ENCODE results near the gene PDS5B. TPM values are rescaled to one million over a fixed set of nuclear protein-coding genes. Genes with fewer than 3 reads are reported as not detected.

The PDS5B gene
- total and polyA plus RNA-seq, 9 of the 15 experiments (the other 6 are each of a cell fraction or from before 2014, with no cell fraction given), result 6.2 to 23.7 (median 13.1) TPM

DNA sequence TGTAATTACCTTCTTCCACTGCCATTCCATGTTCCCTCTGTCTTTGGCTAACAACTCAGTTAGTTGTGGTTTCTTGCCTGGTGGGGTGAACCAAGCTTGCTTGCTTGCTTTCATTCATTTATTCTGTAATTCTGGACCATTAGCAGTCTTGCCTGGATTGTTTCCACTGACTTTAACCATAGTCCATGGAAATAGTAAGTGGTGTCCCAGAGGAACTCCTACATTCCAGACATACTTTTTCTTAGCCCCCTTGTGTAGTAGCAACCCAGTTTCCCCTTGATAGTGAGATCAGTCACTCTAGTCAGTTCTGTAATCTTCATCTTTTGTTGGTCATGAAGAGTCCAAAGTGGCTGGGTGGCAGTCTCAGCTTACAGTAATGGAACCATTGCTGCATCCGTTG is 23.2 kb downstream of the PDS5B start (continued):
- TF ChIP-seq, protein P1, sequence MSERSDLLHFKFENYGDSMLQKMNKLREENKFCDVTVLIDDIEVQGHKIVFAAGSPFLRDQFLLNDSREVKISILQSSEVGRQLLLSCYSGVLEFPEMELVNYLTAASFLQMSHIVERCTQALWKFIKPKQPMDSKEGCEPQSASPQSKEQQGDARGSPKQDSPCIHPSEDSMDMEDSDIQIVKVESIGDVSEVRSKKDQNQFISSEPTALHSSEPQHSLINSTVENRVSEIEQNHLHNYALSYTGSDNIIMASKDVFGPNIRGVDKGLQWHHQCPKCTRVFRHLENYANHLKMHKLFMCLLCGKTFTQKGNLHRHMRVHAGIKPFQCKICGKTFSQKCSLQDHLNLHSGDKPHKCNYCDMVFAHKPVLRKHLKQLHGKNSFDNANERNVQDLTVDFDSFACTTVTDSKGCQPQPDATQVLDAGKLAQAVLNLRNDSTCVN (CRISPR knock-in tag; IDR thresholded peaks at IDR 0.05), result no peak
- no peak for TF ChIP-seq SP1 (CRISPR knock-in tag; IDR thresholded peaks at IDR 0.05)

DNA sequence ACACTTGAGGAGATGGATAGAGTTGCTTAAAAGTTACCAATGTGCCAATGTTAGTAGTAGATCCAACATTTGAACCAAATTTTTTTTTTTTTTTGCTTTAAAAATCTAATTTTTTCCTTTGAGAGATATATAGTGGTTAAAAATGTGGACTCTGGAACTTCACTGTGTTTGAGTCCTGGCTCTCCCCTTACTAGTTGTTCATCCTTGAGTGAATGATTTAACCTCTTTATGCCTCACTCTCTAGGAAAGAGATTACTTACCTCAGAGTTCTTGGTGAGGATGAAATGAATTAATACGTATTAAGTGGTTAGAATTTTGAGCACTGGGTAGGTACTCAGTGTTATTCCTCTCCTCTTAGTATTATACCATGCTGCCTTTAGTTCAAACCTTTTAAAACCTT is 24.3 kb downstream of the PDS5B start:
- Histone ChIP-seq H4K20me1 (replicated peaks; ENCODE audit: control insufficient read depth, insufficient read depth, low read length) (no peaks in the 10 kb centered on the region), H3K27me3 (ENCODE audit: control insufficient read depth in 2 of 2, insufficient read depth in 2 of 2, low read length in 2 of 2) (no peaks in the 10 kb centered on the region), H3K4me2 (ENCODE audit: insufficient read depth, low read length) (no peak overlapping the region), H3K4me1 (replicated peaks in 1 of 2; ENCODE audit: control insufficient read depth in 2 of 2, insufficient read depth in 2 of 2, low read length in 2 of 2) (no peaks in the 10 kb centered on the region; a peak in 1 of 5 replicates), H3K36me3 (ENCODE audit: control insufficient read depth, insufficient read depth, low read length) (no peaks in the 10 kb centered on the region), H3K9me1 (ENCODE audit: control insufficient read depth, insufficient read depth, low read length) (no peaks in the 10 kb centered on the region), H3K9ac (ENCODE audit: insufficient read depth in 1 of 2, low read depth in 2 of 2, low read length in 2 of 2) (no peak overlapping the region), H3K79me2 (ENCODE audit: control insufficient read depth, insufficient read depth, low read length) (peaks cover 72% of the 10 kb centered on the region), H2AFZ (ENCODE audit: low read depth, low read length) (no peak overlapping the region), H3K27ac (ENCODE audit: extremely low read depth, low read depth, low read length) (no peak overlapping the region), H3K9me3 (replicated peaks; ENCODE audit: control insufficient read depth, insufficient read depth, low read depth, low read length) (no peaks in the 10 kb centered on the region), H3K4me3 (no peak overlapping the region)
- ChIA-PET CTCF (ENCODE audit: low intra/inter-chr PET ratio) (no interaction called here), POLR2A (no interaction called here)
- BruUV-seq (replicated peaks), result no TSS peak
- WGBS (ENCODE audit: insufficient coverage, low coverage, missing lambda C conversion rate), result 73% methylated on average over 1 of the region's 1 CpG
- TF ChIP-seq, protein P2, sequence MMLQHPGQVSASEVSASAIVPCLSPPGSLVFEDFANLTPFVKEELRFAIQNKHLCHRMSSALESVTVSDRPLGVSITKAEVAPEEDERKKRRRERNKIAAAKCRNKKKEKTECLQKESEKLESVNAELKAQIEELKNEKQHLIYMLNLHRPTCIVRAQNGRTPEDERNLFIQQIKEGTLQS (IDR thresholded peaks at IDR 0.05), result no peak
- TF ChIP-seq, protein P2 (CRISPR knock-in tag; conservative IDR thresholded peaks at IDR 0.05), result no peak
- TF ChIP-seq, protein P3, sequence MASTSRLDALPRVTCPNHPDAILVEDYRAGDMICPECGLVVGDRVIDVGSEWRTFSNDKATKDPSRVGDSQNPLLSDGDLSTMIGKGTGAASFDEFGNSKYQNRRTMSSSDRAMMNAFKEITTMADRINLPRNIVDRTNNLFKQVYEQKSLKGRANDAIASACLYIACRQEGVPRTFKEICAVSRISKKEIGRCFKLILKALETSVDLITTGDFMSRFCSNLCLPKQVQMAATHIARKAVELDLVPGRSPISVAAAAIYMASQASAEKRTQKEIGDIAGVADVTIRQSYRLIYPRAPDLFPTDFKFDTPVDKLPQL (IDR thresholded peaks at IDR 0.05; ENCODE audit: extremely low read depth, insufficient read length), result no peak
- TF ChIP-seq FOXK2 (conservative IDR thresholded peaks at IDR 0.05 in 1 of 2, IDR thresholded peaks at IDR 0.05 in 1 of 2; ENCODE audit: low read depth in 2 of 2), result no peak
- TF ChIP-seq FOXP1 (CRISPR knock-in tag; IDR thresholded peaks at IDR 0.05), result no peak
- TF ChIP-seq FOXA1 (IDR thresholded peaks at IDR 0.05; ENCODE audit: borderline replicate concordance), result no peak
- TF ChIP-seq, protein P4, sequence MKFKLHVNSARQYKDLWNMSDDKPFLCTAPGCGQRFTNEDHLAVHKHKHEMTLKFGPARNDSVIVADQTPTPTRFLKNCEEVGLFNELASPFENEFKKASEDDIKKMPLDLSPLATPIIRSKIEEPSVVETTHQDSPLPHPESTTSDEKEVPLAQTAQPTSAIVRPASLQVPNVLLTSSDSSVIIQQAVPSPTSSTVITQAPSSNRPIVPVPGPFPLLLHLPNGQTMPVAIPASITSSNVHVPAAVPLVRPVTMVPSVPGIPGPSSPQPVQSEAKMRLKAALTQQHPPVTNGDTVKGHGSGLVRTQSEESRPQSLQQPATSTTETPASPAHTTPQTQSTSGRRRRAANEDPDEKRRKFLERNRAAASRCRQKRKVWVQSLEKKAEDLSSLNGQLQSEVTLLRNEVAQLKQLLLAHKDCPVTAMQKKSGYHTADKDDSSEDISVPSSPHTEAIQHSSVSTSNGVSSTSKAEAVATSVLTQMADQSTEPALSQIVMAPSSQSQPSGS (CRISPR knock-in tag; IDR thresholded peaks at IDR 0.05), result no peak
- TF ChIP-seq CXXC5 (CRISPR knock-in tag; IDR thresholded peaks at IDR 0.05), result no peak
- intact Hi-C loops (cut with micrococcal nuclease) (no loop called here), in situ Hi-C loops (cut with MboI) (no loop called here)
- FAIRE-seq (no peak), DNase-seq (ENCODE audit: extremely low read depth in 1 of 4, low spot score in 3 of 4) (no peak), ATAC-seq (no peak)
